HG03571 (cell line): Measurements from ENCODE around the gene HEBP1.

Experiments
- ATAC-seq: cut with Tn5 transposase; IDR thresholded peaks from one replicate; pipeline ENCODE4 v1.9.1; 2021; ENCODE audit not compliant: unreplicated experiment

Gene HEBP1

GRCh38 chr12:12992418-12993130 lies 7.5 kb downstream of the HEBP1 start:
- ATAC-seq: no peak

GRCh38 chr12:12990700-12991468 lies 9.2 kb downstream of the HEBP1 start:
- ATAC-seq: no peak

- ATAC-seq: no peak
These were observed 12.6 kb downstream of the HEBP1 start for GRCh38 chr12:12987421-12987820.

- no peak for ATAC-seq
These were observed 13.2 kb downstream of the HEBP1 start for GRCh38 chr12:12986775-12987331.

DNA sequence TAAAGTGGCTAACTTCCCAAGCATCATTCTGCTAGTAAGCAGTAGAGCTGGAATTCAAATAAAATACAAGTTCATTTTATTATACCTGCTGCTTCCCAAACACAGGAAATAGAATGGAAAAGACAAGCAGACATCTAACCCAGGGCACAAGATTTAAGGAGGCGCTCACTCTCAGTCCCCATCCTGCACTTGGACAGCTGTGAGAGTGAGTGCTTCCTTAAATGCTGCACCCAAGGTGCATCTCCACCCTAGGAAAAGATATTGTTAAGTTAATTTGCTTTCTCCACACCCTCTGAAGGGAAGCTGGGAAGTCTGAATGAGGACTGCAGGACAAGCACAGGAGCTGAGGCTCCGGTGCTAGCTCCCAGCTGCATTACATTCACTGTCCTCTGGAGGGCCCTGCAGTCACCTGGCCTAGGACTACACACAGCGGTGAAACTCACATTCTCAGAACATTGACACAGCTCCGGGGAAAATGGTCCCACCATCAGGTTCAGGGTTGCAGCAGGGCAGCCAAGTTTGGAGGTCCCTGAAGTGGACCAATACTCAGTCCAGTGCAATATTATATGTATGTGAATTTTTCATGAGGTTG lies 14.2 kb downstream of the HEBP1 start:
- ATAC-seq: no peak

DNA sequence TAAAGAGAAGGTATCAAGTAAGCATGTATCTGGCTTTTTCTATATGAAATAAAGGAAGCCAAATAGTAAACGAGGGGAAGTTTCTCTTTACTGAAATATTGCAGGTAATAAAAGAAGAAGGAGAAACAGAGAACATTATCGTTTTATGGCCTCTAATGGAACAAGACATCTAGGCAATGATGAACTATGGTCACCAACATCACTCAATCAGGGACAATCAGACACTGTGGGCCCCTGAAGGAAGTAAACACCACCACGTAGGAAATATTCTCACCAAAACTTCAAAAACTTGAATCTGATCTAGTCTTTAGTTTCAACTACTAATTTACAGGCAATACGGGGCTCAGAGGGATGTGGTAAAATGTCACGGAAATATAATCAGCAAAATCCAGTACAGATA lies 15.9 kb downstream of the HEBP1 start:
- ATAC-seq: no peak

GRCh38 chr12:12983420-12984035 lies 16.5 kb downstream of the HEBP1 start:
- ATAC-seq: no peak

DNA sequence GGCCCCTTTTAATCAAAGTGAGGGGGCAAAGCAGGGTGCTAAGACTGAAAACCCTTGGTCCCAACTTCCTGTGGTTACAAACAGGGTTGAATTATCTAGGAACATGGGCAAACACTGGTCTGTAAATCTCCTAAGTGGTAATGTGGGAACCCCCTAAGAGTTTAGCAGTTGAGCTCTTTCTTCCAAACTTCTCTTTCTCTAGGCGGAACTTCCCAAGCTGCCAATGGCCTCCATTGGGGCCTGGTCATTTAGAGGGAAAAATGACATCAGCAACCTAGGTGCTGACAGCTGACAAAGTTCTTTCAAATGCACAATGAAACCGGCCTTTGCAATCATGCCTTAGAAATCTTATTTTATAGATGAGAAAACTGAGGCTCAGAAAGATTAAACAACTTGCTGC lies 17.7 kb downstream of the HEBP1 start:
- ATAC-seq: no peak

- ATAC-seq: no peak
These were observed 20.3 kb downstream of the HEBP1 start for GRCh38 chr12:12979731-12980259.

DNA sequence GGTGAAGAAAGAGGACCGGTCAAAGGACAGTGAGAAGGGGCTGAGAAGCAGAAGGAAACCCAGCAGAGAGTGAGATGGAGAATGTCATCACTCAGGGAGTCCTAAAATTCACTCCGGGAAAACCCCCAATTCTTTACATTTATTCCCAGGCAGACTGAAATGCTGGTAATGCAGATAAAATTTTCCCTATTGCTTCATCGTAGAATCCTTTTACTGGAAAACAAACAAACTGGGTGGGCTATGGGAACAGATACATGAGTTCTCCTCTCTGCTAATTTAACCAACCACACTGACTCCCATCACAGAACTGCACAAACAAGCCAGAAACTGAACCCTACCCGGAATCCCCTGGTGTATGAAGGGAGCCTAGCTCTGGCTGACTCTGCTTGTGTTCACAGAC lies 20.9 kb downstream of the HEBP1 start:
- no peak for ATAC-seq

DNA sequence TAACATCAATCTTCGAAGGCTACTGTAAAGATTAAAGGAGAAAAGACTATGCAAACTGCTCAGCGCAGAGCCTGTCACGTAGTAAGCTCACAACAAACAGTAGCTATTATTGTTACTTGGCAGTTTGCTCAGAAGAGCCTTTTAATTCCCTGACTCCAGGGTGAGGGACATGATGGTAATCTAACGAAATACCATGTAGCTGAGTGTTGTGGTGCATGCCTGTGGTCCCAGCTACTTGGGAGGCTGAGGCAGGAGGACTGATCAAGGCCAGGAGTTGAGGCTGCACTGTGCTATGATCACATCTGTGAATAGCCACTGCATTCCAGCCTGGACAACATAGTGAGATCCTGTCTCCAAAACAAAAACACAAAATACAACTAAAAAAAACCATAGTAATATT lies 22.8 kb downstream of the HEBP1 start:
- ATAC-seq: no peak

DNA sequence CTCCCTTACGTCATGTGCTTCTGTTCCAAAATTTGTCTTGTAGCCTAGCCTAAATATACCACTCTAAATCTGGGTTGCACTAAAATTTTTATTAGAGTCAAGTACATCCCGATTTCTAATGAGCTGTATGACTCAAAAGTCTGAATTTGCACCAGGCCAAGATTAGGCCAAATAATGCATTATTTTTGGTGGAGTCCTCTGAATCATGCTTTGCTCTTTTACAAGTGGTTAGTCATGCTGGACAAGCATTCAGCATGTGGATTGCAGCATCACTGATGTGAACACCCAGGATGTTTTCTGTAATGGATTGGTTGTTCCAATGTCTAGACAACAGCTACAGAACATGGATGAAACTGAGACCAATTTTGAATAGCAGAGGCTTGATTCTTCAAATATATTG lies 23.7 kb downstream of the HEBP1 start:
- no peak for ATAC-seq

GRCh38 chr12:12975322-12976077 lies 24.6 kb downstream of the HEBP1 start:
- no peak for ATAC-seq

DNA sequence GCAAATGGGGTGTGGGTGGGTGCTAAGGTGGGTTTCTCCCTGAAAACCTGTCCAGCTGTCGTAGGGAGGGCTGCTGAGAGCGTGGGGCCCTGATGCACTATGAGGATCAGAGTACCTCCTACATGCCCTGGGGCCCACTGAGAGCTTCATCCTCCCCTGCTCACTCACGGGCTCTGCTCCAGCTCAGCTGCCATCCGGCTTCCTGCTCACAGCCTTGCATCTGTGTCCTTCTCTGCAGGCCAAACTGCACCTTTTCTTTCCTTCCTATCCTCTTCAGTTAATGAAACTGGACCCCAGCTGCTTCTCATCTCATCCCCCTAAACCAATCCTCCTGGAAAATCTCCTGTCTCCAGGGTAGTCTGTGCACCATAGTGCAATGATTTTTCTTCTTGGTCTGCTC lies 25.9 kb downstream of the HEBP1 start:
- ATAC-seq: no peak

DNA sequence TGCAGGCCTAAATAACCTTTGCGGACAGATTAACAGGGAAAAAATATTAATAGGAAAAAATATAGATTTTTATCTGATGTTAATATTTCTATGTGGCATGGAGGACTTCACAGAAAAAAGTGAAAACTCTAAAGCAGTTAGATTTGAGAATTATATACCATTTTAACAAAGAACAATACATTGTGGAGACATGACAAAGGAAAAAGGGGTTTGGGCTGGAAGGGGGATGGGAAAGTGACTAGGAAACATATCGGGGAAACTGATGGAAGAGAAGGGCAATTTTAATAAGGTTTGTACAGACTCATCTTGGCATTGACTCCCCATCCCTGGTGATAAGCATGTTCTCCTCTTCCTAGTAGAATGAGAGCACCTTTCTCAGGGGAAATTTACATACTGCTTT lies 27.0 kb downstream of the HEBP1 start:
- ATAC-seq: no peak

DNA sequence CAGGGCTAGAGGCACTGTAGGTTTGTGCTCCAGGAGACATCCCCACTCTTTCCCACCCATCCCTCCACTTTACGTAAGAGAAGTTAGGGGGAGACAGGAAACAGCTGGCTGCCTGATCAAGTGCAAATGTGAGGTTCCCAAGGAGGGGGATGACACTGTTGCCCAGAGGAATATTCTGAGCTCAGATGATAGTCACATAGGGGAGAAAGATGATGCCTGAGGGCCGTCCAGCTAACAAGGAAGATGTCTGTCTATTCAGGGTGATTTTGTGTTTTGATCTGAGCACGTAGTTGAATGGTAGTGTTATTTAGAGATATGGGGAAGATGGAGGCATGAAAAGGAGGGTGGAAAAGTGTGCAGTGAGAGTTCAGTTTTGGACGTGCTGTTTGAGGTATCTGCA lies 34.2 kb downstream of the HEBP1 start:
- no peak for ATAC-seq

DNA sequence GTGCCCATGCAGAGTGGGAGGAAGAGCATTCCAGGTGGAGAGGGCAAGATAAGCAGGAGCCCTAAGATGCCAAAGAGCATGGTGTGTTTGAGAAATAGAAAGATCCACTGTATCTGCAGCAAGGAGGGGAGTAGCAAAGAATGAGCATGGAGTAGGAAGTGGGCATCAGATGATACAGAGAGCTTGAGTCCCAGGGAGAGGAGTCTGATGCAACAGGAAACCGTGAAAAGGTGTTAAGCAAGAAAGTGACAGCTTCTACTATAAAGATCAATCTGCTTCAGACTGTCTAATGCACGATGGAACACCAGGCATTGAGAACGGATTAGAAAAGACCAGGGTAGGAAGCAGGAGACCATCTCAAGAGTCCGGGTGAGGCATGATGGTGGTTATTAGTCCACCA lies 35.8 kb downstream of the HEBP1 start:
- ATAC-seq: no peak

DNA sequence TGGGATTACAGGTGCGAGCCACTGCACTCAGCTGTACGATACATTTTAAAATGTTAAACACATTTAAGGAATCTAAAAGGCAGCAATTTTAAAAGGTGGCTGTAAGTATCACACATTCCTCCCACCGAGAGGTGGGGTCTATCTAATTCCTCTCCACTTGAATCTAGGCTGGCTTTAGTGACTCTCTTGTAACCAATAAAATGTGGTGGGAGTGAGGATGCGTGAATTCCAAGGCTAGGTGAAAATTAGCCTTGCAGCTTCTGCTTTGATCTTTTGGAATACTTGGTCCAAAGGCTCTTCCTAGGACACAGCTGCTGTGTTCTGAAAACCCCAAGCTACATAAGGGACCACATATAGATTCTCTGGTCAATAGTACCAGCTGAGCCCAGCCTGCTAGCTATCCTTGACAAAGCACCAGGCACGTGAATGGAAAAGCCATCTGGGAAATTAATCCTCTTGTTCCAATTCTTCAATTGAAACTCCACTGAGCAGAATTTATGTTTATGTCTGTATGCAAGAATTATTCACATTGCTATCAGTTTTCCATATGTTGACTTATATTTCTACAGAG lies 39.3 kb downstream of the HEBP1 start:
- ATAC-seq: no peak

DNA sequence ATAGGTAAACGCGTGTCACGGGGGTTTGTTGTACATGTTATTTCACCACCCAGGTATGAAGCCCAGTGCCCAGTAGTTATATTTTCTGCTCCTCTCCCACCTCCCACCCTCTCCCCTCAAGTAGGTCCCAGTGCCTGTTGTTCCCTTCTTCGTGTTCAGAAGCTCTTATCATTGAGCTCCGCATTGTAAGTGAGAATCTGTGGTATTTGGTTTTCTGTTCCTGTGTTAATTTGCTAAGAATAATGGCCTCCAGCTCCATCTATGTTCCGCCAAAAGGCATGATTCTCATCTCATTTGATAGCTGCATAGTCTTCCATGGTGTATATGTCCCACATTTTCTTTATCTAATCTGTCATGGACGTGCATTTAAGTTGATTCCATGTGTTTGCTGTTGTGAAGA lies 41.2 kb downstream of the HEBP1 start:
- no peak for ATAC-seq
